ENCODE measurements around the gene EAPP. TPM values are rescaled to one million over a fixed set of nuclear protein-coding genes. Genes with fewer than 3 reads are reported as not detected.

The EAPP gene
- total and polyA plus RNA-seq, 2 of the 13 experiments (the other 11 are each of a cell fraction or from before 2014, with no cell fraction given): 68.7 to 110 TPM

DNA sequence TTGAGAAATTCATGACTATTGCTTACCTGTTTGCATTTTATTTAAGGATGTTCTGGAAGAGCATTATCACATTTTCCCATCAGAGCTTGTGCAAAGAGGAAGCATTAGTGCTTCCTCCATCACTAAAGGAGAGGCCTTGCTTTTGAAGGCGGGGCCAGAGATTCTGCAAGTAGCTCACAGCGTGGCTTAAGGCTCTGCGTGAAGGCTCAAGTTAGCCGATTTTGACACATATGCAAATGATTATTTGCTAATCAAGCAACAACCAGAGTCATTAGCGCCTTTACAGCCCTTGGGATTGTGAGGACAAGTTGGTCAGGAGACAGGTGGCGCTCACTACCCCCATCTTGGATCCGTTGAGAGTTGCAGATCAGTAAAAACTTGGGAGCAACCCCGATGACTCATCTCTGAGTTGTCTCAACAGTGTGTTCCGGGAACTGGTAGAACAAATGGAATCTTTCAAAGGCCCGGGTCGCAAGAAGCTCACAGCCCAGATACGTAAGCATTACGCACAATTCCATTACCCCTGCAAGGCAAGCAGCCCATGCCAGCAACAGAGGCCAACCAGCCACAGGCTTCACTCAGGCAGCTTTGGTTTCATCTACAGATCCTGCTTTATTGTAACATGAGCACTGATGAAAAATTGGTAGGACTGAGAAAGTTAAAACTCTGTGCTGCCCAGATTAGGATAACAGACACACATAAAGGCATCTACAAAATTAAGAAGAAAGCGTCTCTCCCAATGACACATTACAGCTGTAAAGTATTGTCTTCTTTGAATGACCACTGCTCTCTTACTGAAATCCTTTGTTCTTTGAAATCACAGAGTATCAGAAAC is 42.6 kb downstream of the EAPP start (continued):
- TF ChIP-seq ZNF143 (CRISPR knock-in tag; IDR thresholded peaks at IDR 0.05) (no peak), HNRNPLL (IDR thresholded peaks at IDR 0.05; ENCODE audit: low read depth, low read length, poor library complexity, severe bottlenecking) (peak; percentile 68), GABPA (IDR thresholded peaks at IDR 0.05; ENCODE audit: low read depth, low read length) (no peak), GABPA (CRISPR knock-in tag; IDR thresholded peaks at IDR 0.05; ENCODE audit: low read depth) (peak; percentile 28; the same call in 1 of the 2 replicates), NFRKB (IDR thresholded peaks at IDR 0.05) (no peak), ZNF850 (CRISPR knock-in tag; conservative IDR thresholded peaks at IDR 0.05) (no peak), ZNF274 (CRISPR knock-in tag; IDR thresholded peaks at IDR 0.05) (no peak), ARNT (IDR thresholded peaks at IDR 0.05) (no peak), FIP1L1 (IDR thresholded peaks at IDR 0.05; ENCODE audit: borderline replicate concordance, insufficient read depth, low read depth, low read length) (no peak), RXRA (CRISPR knock-in tag; IDR thresholded peaks at IDR 0.05) (peak; percentile 72; the same call in 1 of the 2 replicates), CHD4 (IDR thresholded peaks at IDR 0.05; ENCODE audit: borderline replicate concordance, low read length) (peak; percentile 99; the same call in 1 of the 2 replicates), ZNF253 (CRISPR knock-in tag; IDR thresholded peaks at IDR 0.05; ENCODE audit: borderline replicate concordance) (no peak; the same call in 1 of the 2 replicates), HNF4G (IDR thresholded peaks at IDR 0.05; ENCODE audit: borderline replicate concordance, low read depth, low read length) (peak; percentile 39; the same call in 1 of the 2 replicates), HNF4G (CRISPR knock-in tag; IDR thresholded peaks at IDR 0.05; ENCODE audit: borderline replicate concordance, low read depth) (0 out of 2 replicates have a peak, but pooled peaks have one; percentile 52), HOXA7 (CRISPR knock-in tag; IDR thresholded peaks at IDR 0.05) (no peak), ZNF18 (CRISPR knock-in tag; IDR thresholded peaks at IDR 0.05; ENCODE audit: insufficient replicate concordance) (no peak), MTA3 (CRISPR knock-in tag; IDR thresholded peaks at IDR 0.05) (no peak), MIER3 (CRISPR knock-in tag; IDR thresholded peaks at IDR 0.05; ENCODE audit: borderline replicate concordance) (peak; percentile 92; the same call in 1 of the 2 replicates), MIXL1 (CRISPR knock-in tag; IDR thresholded peaks at IDR 0.05) (peak; percentile 53; the same call in 1 of the 2 replicates), RFX5 (IDR thresholded peaks at IDR 0.05; ENCODE audit: low read depth, low read length) (peak; percentile 64; the same call in 1 of the 2 replicates), GTF3A (CRISPR knock-in tag; conservative IDR thresholded peaks at IDR 0.05) (no peak), FOXJ3 (CRISPR knock-in tag; IDR thresholded peaks at IDR 0.05; ENCODE audit: borderline replicate concordance) (no peak)
- TF ChIP-seq, protein P1, sequence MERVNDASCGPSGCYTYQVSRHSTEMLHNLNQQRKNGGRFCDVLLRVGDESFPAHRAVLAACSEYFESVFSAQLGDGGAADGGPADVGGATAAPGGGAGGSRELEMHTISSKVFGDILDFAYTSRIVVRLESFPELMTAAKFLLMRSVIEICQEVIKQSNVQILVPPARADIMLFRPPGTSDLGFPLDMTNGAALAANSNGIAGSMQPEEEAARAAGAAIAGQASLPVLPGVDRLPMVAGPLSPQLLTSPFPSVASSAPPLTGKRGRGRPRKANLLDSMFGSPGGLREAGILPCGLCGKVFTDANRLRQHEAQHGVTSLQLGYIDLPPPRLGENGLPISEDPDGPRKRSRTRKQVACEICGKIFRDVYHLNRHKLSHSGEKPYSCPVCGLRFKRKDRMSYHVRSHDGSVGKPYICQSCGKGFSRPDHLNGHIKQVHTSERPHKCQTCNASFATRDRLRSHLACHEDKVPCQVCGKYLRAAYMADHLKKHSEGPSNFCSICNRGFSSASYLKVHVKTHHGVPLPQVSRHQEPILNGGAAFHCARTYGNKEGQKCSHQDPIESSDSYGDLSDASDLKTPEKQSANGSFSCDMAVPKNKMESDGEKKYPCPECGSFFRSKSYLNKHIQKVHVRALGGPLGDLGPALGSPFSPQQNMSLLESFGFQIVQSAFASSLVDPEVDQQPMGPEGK (CRISPR knock-in tag; IDR thresholded peaks at IDR 0.05): 0 out of 2 replicates have a peak, but pooled peaks have one; percentile 15
- TF ChIP-seq, protein P2, sequence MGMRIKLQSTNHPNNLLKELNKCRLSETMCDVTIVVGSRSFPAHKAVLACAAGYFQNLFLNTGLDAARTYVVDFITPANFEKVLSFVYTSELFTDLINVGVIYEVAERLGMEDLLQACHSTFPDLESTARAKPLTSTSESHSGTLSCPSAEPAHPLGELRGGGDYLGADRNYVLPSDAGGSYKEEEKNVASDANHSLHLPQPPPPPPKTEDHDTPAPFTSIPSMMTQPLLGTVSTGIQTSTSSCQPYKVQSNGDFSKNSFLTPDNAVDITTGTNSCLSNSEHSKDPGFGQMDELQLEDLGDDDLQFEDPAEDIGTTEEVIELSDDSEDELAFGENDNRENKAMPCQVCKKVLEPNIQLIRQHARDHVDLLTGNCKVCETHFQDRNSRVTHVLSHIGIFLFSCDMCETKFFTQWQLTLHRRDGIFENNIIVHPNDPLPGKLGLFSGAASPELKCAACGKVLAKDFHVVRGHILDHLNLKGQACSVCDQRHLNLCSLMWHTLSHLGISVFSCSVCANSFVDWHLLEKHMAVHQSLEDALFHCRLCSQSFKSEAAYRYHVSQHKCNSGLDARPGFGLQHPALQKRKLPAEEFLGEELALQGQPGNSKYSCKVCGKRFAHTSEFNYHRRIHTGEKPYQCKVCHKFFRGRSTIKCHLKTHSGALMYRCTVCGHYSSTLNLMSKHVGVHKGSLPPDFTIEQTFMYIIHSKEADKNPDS (CRISPR knock-in tag; IDR thresholded peaks at IDR 0.05): no peak
- TF ChIP-seq, protein P3, sequence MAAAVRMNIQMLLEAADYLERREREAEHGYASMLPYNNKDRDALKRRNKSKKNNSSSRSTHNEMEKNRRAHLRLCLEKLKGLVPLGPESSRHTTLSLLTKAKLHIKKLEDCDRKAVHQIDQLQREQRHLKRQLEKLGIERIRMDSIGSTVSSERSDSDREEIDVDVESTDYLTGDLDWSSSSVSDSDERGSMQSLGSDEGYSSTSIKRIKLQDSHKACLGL (CRISPR knock-in tag; IDR thresholded peaks at IDR 0.05): no peak
